NB4 (cell line): Measurements from ENCODE around the gene CFI.
"Not testable (repeated sequence)": the region's sequence is repeated elsewhere in the genome, so short reads cannot be mapped to it uniquely, and the experiment has no call there.

Source experiments
- DNase-seq: peaks from one replicate; pipeline ENCODE4 v3.0.0; 2010; ENCODE audit warnings: low read depth
- H3K4me3 ChIP-seq: one replicate; pipeline ENCODE4 v1.5.1; 2011; ENCODE audit warnings: mild to moderate bottlenecking, low read depth, low read length, moderate library complexity
- CTCF ChIP-seq: IDR thresholded peaks from one replicate; pipeline ENCODE4 v1.5.1; 2012; ENCODE audit warnings: low read depth, low read length
- MAX ChIP-seq: IDR thresholded peaks from 2 replicates; pipeline ENCODE4 v1.6.1; 2011; ENCODE audit warnings: low read depth, low read length
- MYC ChIP-seq: IDR thresholded peaks from 2 replicates; pipeline ENCODE4 v1.6.1; 2011; ENCODE audit warnings: low read depth, low read length
- POLR2A ChIP-seq: IDR thresholded peaks from 2 replicates; pipeline ENCODE4 v1.6.1; 2011; ENCODE audit warnings: mild to moderate bottlenecking; ENCODE audit not compliant: insufficient read length; ENCODE audit errors: extremely low read depth

The CFI gene

GRCh38 chr4:109787807-109788206 is 14.0 kb downstream of the CFI start:
- no peak for TF ChIP-seq POLR2A
- TF ChIP-seq CTCF = no peak
- TF ChIP-seq MYC = no peak
- no peak for TF ChIP-seq MAX
- no peak overlapping the region for H3K4me3 ChIP-seq
- no peak for DNase-seq

- TF ChIP-seq MYC (no peak), POLR2A (no peak), CTCF (no peak), MAX (no peak)
- DNase-seq = no peak
- H3K4me3 ChIP-seq = no peak overlapping the region
These were observed 15.0 kb downstream of the CFI start for GRCh38 chr4:109786846-109787245.

GRCh38 chr4:109782092-109782491 is 19.7 kb downstream of the CFI start:
- H3K4me3 ChIP-seq = not testable (repeated sequence)

GRCh38 chr4:109764789-109765402 is 36.9 kb downstream of the CFI start:
- TF ChIP-seq MAX = no peak
- no peak for TF ChIP-seq CTCF
- TF ChIP-seq POLR2A = no peak
- TF ChIP-seq MYC = no peak
- H3K4me3 ChIP-seq = no peak overlapping the region
- DNase-seq = no peak

More at GRCh38 chr4:109782092-109782491, 19.7 kb downstream of the CFI start:
- DNase-seq = not testable (repeated sequence)

GRCh38 chr4:109764376-109764775 is 37.4 kb downstream of the CFI start:
- TF ChIP-seq CTCF (no peak), MAX (no peak), POLR2A (no peak), MYC (no peak)
- no peak for DNase-seq
- H3K4me3 ChIP-seq = no peak overlapping the region

GRCh38 chr4:109760682-109761081 is 41.1 kb downstream of the CFI start:
- TF ChIP-seq MYC (no peak), MAX (no peak), CTCF (no peak), POLR2A (no peak)
- H3K4me3 ChIP-seq = no peak overlapping the region
- no peak for DNase-seq
